HG03354 (cell line): ENCODE data around the gene NFATC1.

ENCODE experiments used
- ATAC-seq: cut with Tn5 transposase; IDR thresholded peaks from one replicate; pipeline ENCODE4 v1.9.1; 2021; ENCODE audit warnings: mild to moderate bottlenecking; ENCODE audit not compliant: unreplicated experiment, poor library complexity, severe bottlenecking

Gene NFATC1

DNA sequence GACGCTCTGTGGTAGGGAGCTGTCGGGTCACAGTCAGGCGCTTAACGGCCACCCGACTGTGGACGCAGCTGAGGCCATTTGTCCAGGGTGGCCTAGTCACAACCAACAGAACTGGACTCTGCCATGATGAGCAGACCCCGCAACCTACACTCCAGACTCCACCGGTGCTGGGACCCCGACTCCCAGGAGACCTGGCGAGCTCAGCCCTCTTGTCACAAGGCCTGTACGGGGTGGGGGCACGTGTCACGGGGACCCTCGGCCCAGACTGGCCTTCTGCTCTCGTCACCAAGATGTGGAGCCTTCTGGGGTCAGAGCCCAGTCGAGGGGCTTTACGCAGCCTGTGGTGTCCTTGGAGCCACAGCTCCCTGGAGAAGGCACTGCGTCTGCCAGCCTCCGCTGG is 22.5 kb downstream of the NFATC1 start:
- ATAC-seq: no peak

DNA sequence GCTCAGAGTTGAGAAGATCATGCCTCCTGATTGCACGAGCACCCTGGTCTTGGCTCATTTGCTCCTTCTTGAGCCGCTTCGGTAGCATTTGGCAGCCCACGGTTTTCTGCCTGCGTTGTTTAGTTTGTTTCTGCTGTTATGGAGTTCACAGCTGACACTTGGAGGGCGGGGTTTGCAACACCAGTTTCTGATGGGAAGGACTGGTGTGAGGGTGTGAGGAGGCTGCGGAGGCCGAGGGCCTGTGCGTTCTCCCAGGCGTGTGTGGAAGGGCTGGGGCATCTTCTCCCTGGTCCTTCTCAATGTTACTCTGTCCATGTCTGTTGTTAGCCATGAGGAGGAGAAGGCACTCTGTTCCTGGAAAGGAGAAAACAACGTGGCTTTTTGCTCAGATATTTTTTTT is 22.9 kb downstream of the NFATC1 start:
- ATAC-seq: no peak

DNA sequence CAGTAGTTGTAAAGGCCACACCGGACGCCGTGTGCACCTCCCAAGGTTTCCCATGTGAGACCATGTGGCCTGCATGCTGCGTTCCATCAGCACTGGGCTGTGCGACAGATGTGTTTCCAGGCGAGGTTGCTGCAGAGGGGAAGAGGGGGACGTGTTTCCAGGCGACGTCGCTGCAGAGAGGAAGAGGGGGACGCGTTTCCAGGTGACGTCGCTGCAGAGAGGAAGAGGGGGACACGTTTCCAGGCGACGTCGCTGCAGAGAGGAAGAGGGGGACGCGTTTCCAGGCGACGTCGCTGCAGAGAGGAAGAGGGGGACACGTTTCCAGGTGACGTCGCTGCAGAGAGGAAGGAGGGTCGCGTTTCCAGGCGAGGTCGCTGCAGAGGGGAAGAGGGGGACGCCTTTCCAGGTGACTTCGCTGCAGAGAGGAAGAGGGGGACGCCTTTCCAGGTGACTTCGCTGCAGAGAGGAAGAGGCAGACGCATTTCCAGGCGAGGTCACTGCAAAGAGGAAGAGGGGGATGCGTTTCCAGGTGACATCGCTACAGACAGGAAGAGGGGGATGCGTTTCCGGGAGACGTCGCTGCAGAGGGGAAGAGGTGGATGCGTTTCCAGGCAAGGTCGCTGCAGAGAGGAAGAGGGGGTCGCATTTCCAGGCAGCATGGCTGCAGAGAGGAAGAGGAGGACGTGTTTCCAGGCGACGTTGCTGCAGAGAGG is 24.5 kb downstream of the NFATC1 start:
- no peak for ATAC-seq

DNA sequence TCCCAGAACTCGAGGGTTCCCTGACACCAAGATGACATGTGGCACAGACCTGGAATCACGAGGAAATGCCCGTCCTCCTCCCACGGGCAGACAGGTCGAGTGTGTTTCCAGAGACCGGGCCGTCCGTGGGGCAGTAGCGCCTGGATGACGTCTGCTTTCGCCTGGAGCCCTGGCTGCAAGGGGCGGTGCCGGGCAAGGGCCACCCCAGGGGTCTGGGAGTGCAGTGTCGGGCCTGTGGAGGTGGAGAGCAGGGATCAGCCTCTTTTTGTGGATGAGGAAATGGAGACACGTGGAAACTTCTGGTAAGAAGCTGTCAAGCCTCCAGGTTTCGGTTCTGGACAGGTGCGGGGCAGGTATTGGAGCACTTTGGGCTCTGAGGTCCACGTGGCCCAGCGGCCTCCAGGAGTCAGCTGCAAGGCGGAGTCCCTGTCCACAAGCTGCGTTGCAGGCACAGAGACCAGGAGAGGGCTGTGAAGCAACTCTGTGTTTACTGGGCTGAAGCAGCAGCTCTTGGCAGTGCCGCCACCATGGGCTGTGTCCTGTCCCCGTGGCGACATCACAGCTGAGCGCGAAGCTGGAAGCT is 25.6 kb downstream of the NFATC1 start:
- ATAC-seq: no peak

DNA sequence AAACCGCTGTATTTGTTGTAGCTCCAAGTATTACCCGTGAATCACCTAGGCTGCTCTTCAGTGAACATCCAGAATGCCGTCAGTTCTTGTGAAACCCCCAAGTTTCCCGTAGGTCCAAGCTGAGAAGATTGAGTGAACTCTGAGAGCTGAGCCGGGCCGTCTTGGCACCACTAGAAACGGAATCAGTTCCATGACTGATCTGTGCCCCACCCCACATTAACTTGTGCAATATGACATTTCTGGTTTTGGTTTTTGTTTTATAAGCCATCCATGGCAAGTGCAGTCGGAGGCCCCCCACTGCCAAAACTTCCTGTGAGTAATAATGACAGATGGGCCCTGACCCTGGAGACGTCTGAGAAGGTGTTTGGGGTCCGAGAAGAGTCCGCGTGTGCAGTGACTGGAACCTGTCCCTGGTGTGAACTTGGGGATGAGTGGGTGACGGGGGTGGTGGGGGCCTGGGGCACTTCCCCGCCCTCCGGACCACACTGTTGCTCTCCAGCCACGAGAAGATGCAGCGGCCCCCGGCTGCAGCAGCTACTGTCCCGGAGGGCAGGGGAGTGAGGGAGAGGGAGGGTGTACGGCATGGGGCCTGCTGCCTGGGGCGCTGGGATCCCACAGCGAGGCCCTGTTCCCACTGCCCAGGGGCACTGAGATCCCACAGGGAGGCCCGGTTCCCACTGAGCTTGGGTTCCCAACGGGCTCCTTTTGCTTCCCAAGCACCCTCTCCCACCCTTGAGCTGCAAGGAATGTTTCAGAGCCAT is 26.5 kb downstream of the NFATC1 start:
- no peak for ATAC-seq

DNA sequence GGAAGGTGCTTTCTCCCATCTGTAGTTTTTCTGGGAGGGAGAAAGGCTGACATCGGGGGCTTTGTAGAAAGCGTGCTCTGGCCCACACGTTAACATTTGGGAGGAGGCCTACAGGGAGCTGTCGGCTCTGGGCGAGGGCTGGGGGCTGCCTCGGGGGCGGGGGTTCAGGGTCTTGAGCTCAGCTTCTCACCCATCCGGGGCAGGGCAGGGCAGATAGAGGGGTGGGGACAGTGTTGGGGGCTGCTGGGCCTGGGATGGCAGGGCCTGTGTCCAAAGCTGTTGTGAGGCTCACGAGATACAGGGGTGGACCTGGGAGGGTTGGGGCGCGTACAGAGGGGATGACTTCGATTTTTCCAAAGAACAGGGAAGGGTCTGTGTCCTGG is 27.0 kb downstream of the NFATC1 start:
- no peak for ATAC-seq

DNA sequence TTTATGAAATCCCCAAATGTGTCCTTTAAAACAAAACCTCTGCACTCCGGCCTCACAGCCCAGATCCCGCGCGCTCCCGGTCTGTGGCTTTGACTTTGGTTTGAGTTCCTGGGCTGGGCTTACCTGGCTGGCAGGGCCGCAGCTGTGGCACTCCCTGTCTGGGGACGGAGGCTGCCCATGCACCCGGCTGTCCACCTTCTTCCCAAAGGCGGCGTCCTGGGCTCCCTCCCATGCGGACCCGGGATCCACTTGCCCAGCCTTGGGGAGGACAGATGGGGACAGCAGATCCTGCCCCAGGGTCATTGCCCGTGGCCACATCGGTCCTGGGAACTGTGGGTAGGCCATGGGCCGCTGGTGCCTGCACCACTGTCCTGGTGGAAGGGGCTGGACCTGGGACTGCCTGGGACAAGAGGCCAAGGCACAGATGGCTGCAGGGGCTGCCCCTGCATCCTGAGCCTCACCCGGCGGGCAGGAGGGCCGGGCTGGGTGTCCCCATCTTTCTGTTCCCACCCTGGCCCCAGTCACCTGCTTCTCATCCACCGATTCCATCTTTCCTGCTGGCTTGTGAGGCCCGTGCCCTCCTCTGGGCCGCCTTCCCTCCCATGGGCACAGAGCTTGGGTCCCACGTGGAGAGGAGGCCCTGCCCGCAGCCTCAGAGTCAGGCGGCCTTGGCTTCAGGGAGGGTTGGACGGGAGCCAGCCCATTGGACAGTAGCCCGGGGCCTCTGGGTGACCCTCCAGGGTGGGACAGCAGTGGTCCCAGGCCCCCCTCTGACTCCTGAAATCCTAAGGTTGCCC is 27.7 kb downstream of the NFATC1 start:
- ATAC-seq: no peak

DNA sequence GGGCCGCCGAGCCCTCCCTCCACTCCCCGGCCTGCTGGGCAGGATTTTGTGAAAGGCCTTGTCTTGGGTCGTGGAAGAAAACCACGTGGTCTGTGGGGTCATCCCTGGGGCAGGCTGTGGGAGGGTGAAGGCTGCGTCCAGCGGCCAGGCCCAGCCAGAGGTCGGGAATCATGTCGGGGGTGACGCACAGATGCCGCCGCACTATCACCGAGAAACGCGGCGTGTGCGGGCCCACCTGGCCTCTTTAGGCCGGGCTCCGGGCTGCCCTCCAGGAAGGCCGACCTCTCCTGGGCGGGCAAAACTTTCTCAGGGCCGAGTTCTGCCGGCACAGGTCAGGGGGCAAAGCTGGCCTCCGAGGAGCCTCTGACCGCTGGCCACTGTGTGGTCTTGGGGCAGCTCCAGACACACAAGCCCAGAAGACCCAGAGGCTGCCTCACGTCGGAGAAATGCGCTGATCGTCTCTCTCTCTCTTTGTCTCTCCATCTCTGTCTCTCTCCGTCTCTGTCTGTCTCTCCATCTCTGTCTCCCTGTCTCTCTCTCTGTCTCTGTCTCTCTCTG is 28.4 kb downstream of the NFATC1 start:
- no peak for ATAC-seq

DNA sequence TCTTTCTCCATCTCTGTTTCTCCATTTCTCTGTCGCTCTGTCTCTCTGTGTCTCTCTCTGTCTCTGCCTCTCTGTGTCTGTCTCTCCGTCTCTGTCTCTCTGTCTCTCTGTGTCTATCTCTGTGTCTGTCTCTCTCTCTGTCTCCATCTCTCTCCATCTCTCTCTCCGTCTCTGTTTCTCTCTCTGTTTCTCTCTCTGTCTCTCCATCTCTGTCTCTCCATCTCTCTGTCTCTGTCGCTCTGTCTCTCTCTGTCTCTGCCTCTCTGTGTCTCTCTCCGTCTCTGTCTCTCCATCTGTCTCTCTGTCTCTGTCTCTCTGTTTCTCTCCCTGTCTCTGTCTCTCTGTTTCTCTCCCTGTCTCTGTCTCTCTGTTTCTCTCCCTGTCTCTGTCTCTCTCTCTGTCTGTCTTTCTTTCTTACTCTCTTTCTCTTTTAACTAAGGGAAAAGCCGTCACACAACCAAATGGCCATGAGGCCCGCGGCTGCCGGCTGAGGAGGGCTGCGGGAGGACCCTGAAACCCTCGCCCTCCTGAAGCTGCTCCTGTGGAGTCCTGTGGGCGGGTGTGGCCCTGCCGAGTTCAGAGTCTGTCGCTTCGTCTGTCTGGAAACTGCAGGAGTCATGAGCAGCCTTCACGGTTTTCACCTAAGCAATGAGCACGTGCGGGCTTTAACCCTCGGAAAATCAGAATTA is 29.3 kb downstream of the NFATC1 start:
- no peak for ATAC-seq

DNA sequence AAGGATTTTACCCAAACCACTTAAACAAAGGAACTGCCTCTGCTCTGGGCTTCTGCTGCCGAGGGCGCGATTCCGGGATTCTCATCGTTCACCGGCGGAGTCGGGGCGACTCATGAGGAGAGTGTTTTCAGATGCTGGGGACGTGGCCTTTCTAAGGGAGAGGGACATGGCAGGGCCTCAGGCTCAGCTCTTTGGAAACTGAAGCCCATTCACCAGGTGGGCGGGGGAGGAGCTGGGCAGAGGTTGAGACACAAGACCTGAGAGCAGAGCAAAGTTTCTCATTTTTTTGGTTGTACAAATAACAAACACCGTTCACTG is 29.8 kb downstream of the NFATC1 start:
- no peak for ATAC-seq

DNA sequence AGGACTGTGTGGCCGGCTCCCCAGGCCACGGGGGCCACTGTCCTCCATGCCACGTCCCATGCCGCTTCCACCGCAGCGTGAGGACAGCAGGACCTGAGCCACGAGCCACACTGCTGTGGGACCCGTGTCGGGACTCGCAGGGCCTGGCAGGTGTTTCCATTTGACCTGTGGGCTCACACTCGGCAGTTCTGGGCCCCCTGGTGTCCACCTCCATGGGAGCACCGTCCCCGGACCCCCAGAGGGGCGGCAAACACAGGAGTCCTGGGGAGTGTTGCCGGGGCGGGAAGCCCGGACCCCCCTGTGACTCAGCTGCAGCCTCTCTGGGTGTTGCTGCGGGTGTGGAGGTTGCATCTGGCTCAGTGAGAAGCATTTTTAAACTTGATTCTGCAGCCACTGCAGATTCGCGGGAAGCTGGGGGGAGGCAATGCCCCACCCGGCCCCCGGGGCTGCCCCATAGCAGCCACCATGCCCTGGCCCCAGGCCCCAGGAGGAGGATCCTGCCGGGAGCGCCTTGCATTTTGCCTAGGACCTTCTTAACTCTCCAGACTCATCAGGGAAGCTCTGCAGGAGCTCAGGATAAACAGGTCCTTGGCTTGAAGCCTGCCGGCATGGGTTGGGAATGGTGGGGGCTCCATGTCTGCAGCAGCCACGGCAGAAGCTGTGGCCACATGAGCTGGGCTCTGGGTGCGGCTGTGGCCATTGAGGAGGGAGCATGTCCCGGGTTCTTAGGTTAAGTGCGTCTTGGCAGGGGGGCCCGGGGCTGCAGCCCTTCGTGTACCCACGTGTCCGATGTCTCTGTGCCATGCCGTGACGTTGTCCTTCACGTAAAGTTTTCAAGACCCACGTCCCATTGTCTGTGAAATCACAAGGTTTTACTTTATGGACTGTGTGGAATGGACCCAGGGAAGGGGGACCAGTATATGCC is 30.9 kb downstream of the NFATC1 start:
- ATAC-seq: no peak

DNA sequence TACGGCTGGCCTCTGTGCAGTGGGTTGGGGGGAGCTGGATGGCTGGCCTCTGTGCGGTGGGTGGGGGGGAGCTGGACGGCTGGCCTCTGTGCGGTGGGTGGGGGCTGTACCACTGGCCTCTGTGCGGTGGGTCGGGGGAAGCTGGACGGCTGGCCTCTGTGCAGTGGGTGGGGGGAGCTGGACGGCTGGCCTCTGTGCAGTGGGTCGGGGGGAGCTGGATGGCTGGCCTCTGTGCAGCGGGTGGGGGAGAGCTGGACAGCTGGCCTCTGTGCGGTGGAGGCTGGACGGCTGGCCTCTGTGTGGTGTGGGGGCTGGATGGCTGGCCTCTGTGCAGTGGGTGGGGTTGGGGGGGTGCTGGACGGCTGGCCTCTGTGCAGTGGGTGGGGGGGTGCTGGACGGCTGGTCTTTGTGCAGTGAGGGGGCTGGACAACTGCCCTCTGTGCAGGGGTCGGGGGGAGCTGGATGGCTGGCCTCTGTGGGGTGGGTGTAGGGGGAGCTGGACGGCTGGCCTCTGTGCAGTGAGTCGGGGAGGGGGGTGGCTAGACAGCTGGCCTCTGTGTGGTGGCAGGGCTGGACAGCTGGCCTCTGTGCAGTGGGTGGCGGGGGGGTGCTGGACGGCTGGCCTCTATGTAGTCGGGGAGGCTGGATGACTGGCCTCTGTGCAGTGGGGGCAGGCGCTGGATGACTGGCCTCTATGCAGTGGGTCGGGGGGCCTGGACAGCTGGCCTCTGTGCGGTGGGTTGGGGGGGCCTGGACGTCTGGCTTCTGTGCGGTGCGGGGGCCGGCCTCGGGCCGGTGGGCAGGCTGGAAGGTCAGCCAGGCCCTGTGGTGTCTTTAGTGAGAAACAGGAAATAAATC is 31.9 kb downstream of the NFATC1 start:
- no peak for ATAC-seq

DNA sequence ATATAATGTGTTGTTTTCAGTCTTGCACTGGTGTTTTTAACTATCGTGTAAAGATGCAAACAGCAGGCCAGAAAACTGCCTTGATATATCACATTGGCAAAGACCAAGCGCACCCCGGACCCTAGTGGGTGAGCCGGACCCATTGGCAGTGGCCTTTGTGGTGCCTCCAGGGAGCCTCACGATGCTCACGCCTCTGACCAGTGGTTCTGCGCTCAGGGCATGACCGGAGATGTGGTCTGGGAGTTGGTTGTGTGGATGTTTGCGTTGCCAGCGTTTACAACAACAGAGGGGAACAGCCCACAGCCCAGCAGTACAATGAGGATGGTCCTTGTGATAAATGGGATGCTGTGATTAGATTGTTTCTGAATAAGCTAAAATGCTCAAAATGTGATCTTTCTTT is 32.6 kb downstream of the NFATC1 start:
- ATAC-seq: no peak

DNA sequence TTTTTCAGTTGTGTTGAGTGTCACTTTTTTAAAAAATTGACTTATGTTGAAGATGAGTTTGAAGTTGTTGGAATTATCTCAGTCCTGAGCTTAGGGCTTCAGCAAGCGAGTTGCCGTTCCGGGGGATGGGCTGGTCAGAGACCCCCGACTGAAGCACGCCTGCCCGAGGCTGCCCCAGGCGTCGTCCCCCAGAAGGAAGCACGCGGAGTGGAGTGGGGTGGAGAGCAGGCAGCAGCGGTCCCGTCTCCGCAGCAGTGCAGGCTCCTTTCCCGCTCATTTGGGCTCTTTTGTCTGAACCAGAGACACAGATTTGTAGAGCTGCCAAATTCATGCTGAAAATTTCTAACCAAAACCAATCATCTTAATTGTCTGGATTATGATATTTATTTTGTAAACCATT is 33.7 kb downstream of the NFATC1 start:
- ATAC-seq: no peak

DNA sequence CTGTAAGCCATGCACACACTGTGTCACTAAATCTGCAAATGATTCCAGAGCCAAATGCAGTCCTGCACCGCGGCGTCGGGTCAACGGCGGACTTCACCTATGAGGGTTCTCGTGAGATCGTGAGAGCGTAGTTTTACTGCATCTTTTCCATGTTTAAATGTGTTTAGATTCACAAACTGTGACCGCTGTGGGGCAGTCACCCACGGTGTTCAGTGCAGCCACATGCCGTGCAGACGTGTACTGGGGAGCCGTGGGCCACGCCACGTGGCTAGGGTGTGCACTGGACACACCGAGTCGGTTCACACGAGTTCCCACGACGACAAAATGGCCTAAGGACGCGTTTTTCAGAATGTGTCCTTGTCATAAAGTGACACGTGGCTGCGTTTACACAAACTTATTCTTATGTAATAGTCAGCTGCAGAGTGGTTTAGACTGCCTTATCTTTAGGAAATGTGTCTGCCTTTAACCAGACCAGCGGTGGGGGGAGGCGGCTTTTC is 34.1 kb downstream of the NFATC1 start:
- ATAC-seq: no peak

DNA sequence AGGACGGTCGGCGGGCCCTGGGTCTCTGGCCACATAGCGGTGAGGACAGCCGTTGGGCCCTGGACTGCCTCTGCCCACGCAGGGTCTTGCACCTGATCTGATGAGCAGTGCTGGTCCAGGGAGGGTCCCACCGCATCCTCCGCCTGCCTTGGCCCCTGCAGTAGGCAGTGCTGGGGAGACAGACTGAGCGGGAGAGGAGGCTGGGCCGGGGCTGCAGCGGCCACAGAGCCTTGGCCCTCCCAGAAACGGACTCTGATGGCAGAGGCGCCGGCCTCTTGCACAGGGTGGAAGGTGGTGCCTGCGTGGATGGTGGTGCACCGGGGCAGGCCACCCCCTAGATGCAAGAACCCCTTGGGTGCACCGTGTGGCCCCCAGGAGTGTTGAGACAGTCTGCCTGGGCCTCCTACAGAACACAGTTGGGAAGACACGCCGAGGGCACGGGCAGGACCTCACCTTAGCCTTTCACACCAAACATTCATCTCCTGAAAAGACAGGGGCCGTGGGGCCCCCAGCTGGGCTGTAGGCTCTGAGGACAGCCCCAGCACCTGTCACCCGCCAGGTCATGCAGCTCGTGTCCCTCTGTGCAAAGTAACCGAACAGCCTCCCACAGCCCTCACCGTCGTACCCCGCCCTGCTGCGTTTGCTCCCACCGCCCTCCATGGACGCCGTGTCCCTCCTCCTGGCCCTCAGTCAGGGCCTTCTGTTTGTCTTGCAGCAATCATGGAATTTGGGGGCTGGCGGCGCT is 36.8 kb downstream of the NFATC1 start:
- no peak for ATAC-seq

DNA sequence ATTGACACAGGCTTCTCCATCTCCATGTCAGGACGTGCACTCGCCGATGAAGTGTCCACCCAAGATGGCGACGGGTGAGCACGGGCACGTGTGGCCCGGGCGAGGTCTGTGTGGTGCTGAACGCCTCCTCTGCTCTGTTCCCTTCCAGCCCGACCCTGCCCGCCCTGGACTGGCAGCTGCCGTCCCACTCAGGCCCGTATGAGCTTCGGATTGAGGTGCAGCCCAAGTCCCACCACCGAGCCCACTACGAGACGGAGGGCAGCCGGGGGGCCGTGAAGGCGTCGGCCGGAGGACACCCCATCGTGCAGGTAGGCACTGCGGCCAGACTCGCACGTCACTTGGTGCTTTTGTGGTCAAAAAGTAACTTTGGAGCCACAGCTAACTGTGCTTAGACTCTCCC is 37.7 kb downstream of the NFATC1 start:
- ATAC-seq: no peak
